ENCODE measurements around the gene NAB1. TPM values are rescaled to one million over a fixed set of nuclear protein-coding genes. Genes with fewer than 3 reads are reported as not detected.
A peak's percentile ranks its signal among the peaks of the same experiment; 100 is the strongest.

The NAB1 gene
- total RNA-seq, 1 donor from 2014 or later = 71.6 TPM

GRCh38 chr2:190717764-190718651, 69.1 kb downstream of the NAB1 start:
- peaks cover 19% of the 10 kb centered on the region for H3K4me1 Mint-ChIP-seq
- no peaks in the 10 kb centered on the region for H3K27me3 Mint-ChIP-seq (ENCODE audit: low read depth)
- peak overlapping the region; percentile 45 for H3K27ac Mint-ChIP-seq
- peaks cover 7% of the 10 kb centered on the region for H3K9me3 Mint-ChIP-seq
- no peak for DNase-seq (ENCODE audit: low spot score in 2 of 2, unreplicated experiment in 2 of 2)
- H3K36me3 Mint-ChIP-seq = peaks cover 3% of the 10 kb centered on the region
- no peak for TF ChIP-seq CTCF (IDR thresholded peaks at IDR 0.05; ENCODE audit: unreplicated experiment)
- H3K4me3 Mint-ChIP-seq = no peak overlapping the region

GRCh38 chr2:190718652-190719526, 70.0 kb downstream of the NAB1 start:
- peaks cover 19% of the 10 kb centered on the region for H3K4me1 Mint-ChIP-seq

GRCh38 chr2:190720276-190720675, 71.4 kb downstream of the NAB1 start:
- no peak for DNase-seq (ENCODE audit: low spot score in 2 of 2, unreplicated experiment in 2 of 2)
- Mint-ChIP-seq H3K36me3 (peaks cover 3% of the 10 kb centered on the region), H3K9me3 (peaks cover 7% of the 10 kb centered on the region), H3K4me1 (peaks cover 19% of the 10 kb centered on the region), H3K27ac (no peak overlapping the region), H3K4me3 (no peak overlapping the region), H3K27me3 (ENCODE audit: low read depth) (no peaks in the 10 kb centered on the region)
- TF ChIP-seq CTCF (IDR thresholded peaks at IDR 0.05; ENCODE audit: unreplicated experiment) = no peak

More at GRCh38 chr2:190718652-190719526, 70.0 kb downstream of the NAB1 start:
- Mint-ChIP-seq H3K27me3 (ENCODE audit: low read depth) (no peaks in the 10 kb centered on the region), H3K4me3 (no peak overlapping the region), H3K9me3 (peaks cover 7% of the 10 kb centered on the region), H3K27ac (peak overlapping the region; percentile 45), H3K36me3 (peaks cover 3% of the 10 kb centered on the region)
- no peak for TF ChIP-seq CTCF (IDR thresholded peaks at IDR 0.05; ENCODE audit: unreplicated experiment)
- no peak for DNase-seq (ENCODE audit: low spot score in 2 of 2, unreplicated experiment in 2 of 2)

- Mint-ChIP-seq H3K36me3 (peaks cover 3% of the 10 kb centered on the region), H3K27ac (no peak overlapping the region), H3K27me3 (ENCODE audit: low read depth) (no peaks in the 10 kb centered on the region)
Observed at GRCh38 chr2:190720691-190721090, 71.8 kb downstream of the NAB1 start.

More at GRCh38 chr2:190720691-190721090, 71.8 kb downstream of the NAB1 start:
- peaks cover 7% of the 10 kb centered on the region for H3K9me3 Mint-ChIP-seq
- no peak for DNase-seq (ENCODE audit: low spot score in 2 of 2, unreplicated experiment in 2 of 2)
- H3K4me1 Mint-ChIP-seq = peaks cover 19% of the 10 kb centered on the region
- no peak for TF ChIP-seq CTCF (IDR thresholded peaks at IDR 0.05; ENCODE audit: unreplicated experiment)
- H3K4me3 Mint-ChIP-seq = no peak overlapping the region
